Measurements from ENCODE around the gene ARSB. TPM values are rescaled to one million over a fixed set of nuclear protein-coding genes. Genes with fewer than 3 reads are reported as not detected.

The ARSB gene
- total RNA-seq, 1 donor from 2014 or later: 23.5 TPM

- no peaks in the 10 kb centered on the region for H3K27me3 Mint-ChIP-seq (ENCODE audit: unreplicated experiment)
- no peak overlapping the region for H3K27ac Mint-ChIP-seq (ENCODE audit: unreplicated experiment)
- no peaks in the 10 kb centered on the region for H3K9me3 Mint-ChIP-seq (ENCODE audit: unreplicated experiment)
- no peak overlapping the region for H3K4me3 Mint-ChIP-seq (ENCODE audit: unreplicated experiment)
- no peak for TF ChIP-seq CTCF (IDR thresholded peaks at IDR 0.05; ENCODE audit: partially characterized antibody, unreplicated experiment)
- H3K4me1 Mint-ChIP-seq (ENCODE audit: low read depth, unreplicated experiment): no peaks in the 10 kb centered on the region
- DNase-seq: no peak
- H3K36me3 Mint-ChIP-seq (ENCODE audit: unreplicated experiment): no peaks in the 10 kb centered on the region
Measured at GRCh38 chr5:78793907-78794662, 191.0 kb downstream of the ARSB start.

- Mint-ChIP-seq H3K27ac (ENCODE audit: unreplicated experiment) (no peak overlapping the region), H3K9me3 (ENCODE audit: unreplicated experiment) (no peaks in the 10 kb centered on the region), H3K27me3 (ENCODE audit: unreplicated experiment) (no peaks in the 10 kb centered on the region), H3K4me3 (ENCODE audit: unreplicated experiment) (no peak overlapping the region), H3K36me3 (ENCODE audit: unreplicated experiment) (no peaks in the 10 kb centered on the region), H3K4me1 (ENCODE audit: low read depth, unreplicated experiment) (no peaks in the 10 kb centered on the region)
- TF ChIP-seq CTCF (IDR thresholded peaks at IDR 0.05; ENCODE audit: partially characterized antibody, unreplicated experiment): no peak
- no peak for DNase-seq
Measured at GRCh38 chr5:78792345-78793055, 192.6 kb downstream of the ARSB start.

- Mint-ChIP-seq H3K27me3 (ENCODE audit: unreplicated experiment) (no peaks in the 10 kb centered on the region), H3K4me1 (ENCODE audit: low read depth, unreplicated experiment) (no peaks in the 10 kb centered on the region), H3K36me3 (ENCODE audit: unreplicated experiment) (no peaks in the 10 kb centered on the region), H3K27ac (ENCODE audit: unreplicated experiment) (no peak overlapping the region), H3K9me3 (ENCODE audit: unreplicated experiment) (no peaks in the 10 kb centered on the region), H3K4me3 (ENCODE audit: unreplicated experiment) (no peak overlapping the region)
- no peak for TF ChIP-seq CTCF (IDR thresholded peaks at IDR 0.05; ENCODE audit: partially characterized antibody, unreplicated experiment)
- DNase-seq: no peak
Measured at GRCh38 chr5:78791501-78792100, 193.5 kb downstream of the ARSB start.

DNA sequence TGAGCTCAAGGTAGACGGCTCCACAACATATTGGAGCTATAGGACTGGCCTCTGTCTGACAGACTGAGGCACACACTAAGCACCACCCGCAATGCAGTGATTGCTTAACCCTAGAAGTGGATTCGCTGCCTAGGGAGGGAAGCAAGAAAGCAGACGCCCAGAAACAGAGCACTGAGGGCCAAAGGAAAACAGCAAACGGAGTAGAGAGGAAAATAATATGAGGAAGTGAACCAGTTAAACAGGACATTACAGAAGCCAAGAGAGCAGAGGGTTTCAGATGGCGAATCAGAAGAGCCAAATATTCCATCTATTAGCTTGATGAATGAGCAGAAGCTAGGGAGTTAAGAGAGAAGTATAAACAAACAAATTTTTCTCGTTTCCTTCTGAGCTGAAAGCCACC is 197.3 kb downstream of the ARSB start:
- Mint-ChIP-seq H3K9me3 (ENCODE audit: unreplicated experiment) (no peaks in the 10 kb centered on the region), H3K27ac (ENCODE audit: unreplicated experiment) (no peak overlapping the region), H3K27me3 (ENCODE audit: unreplicated experiment) (no peaks in the 10 kb centered on the region), H3K4me1 (ENCODE audit: low read depth, unreplicated experiment) (no peaks in the 10 kb centered on the region), H3K36me3 (ENCODE audit: unreplicated experiment) (peaks cover 5% of the 10 kb centered on the region), H3K4me3 (ENCODE audit: unreplicated experiment) (no peak overlapping the region)
- TF ChIP-seq CTCF (IDR thresholded peaks at IDR 0.05; ENCODE audit: partially characterized antibody, unreplicated experiment): no peak
- no peak for DNase-seq

DNA sequence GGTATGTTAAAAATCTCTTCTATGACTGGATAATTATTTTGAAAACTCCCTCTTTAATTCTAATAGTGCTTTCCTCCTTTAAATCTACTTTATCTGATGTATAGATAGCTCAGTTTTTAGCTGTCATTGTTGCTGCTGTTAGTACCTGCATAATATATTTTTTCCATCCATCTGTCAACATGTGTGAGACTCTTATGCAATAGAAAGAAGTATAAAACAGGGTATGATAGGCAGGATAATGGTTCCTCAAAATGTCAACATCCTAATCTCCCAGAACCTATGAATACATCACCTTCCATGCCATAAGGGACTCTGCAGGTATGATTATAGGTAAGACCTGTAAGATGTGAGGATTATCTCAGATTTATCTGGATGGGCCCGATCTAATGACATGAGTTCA is 199.7 kb downstream of the ARSB start:
- H3K27ac Mint-ChIP-seq (ENCODE audit: unreplicated experiment): no peak overlapping the region
- peaks cover 6% of the 10 kb centered on the region for H3K36me3 Mint-ChIP-seq (ENCODE audit: unreplicated experiment)
- no peak for TF ChIP-seq CTCF (IDR thresholded peaks at IDR 0.05; ENCODE audit: partially characterized antibody, unreplicated experiment)
- no peak for DNase-seq
- no peak overlapping the region for H3K4me3 Mint-ChIP-seq (ENCODE audit: unreplicated experiment)
- peaks cover 1% of the 10 kb centered on the region for H3K9me3 Mint-ChIP-seq (ENCODE audit: unreplicated experiment)
- no peaks in the 10 kb centered on the region for H3K27me3 Mint-ChIP-seq (ENCODE audit: unreplicated experiment)
- peaks cover under 1% of the 10 kb centered on the region for H3K4me1 Mint-ChIP-seq (ENCODE audit: low read depth, unreplicated experiment)
